HCT116 (cell line): ENCODE data around the gene B3GNT4. TPM values are rescaled to one million over a fixed set of nuclear protein-coding genes. Genes with fewer than 3 reads are reported as not detected.
"Not testable (repeated sequence)": the region's sequence is repeated elsewhere in the genome, so short reads cannot be mapped to it uniquely, and the experiment has no call there.

Source experiments
- ATAC-seq: fragments of 200-7000 bp; cut with Tn5 transposase; 2 replicates; pipeline ENCODE4 v1.9.1; 2020; ENCODE audit warnings: mild to moderate bottlenecking, moderate library complexity
- BruUV-seq: library from RNA; stranded (reverse); fragments of 400-500 nt; replicated peaks from 2 replicates; lab custom pipeline; 2021; lab: Mats Ljungman, UMichigan
- CTCF ChIA-PET: fragments of 300-600 bp; sonication (Branson Sonifier 250); formaldehyde crosslinking; loops from one replicate; lab custom pipeline; 2021; ENCODE audit warnings: antibody characterized with exemption; lab: Charles Lee
- POLR2A ChIA-PET: fragments of 300-600, 350-600 bp; sonication (Branson Sonifier 250); formaldehyde crosslinking; loops from one replicate; lab custom pipeline; 2021; ENCODE audit warnings: antibody characterized with exemption; lab: Charles Lee
- RAD21 ChIA-PET, 2 experiments: fragments of 300-600 bp; sonication (Branson Sonifier 250); formaldehyde crosslinking; loops; one replicate each; lab custom pipeline; 2023; ENCODE audit warnings: low total read pairs in 2 of 2; ENCODE audit not compliant: uncharacterized antibody in 2 of 2, unreplicated experiment in 2 of 2, low non-redundant PET in 1 of 2; lab: Charles Lee
- DNase-seq: peaks from one replicate; pipeline ENCODE4 v3.0.0-alpha.2; 2010; ENCODE audit warnings: low read depth, low spot score
- H2AFZ ChIP-seq: fragments of 200-600 bp; shearing (Covaris generic), sonication (generic); 2 replicates; pipeline ENCODE4 v1.6.1; 2017; ENCODE audit warnings: low read depth, mixed run types, mixed read lengths, antibody characterized with exemption, low read length; ENCODE audit not compliant: poor library complexity, severe bottlenecking
- H3K27ac ChIP-seq: 2 replicates; pipeline ENCODE4 v1.5.1; 2012; ENCODE audit warnings: low read depth, low read length
- H3K27me3 ChIP-seq: fragments of 200-600 bp; sonication (generic); 2 replicates; pipeline ENCODE4 v1.6.1; 2016; ENCODE audit warnings: mixed run types, low read length, mixed read lengths; ENCODE audit not compliant: insufficient read depth
- H3K36me3 ChIP-seq, 2 experiments: fragments of 200-500 bp in 1 of 2; fragments of 200-600 bp in 1 of 2; sonication (Bioruptor generic) in 1 of 2; sonication (generic) in 1 of 2; 2 replicates each; pipeline versions ENCODE4 v1.5.1 to v1.6.1; 2014 to 2016; ENCODE audit warnings: low read length in 2 of 2, inconsistent platforms in 1 of 2, mixed read lengths in 1 of 2, mixed run types in 1 of 2; ENCODE audit not compliant: insufficient read depth in 2 of 2, control insufficient read depth in 1 of 2
- H3K4me1 ChIP-seq, 2 experiments: fragments of 200-600 bp in 1 of 2; sonication (generic) in 1 of 2; 2 replicates each; pipeline versions ENCODE4 v1.5.1 to v1.6.1; 2012 to 2017; ENCODE audit warnings: low read length in 2 of 2, inconsistent platforms in 1 of 2, mild to moderate bottlenecking in 1 of 2, mixed read lengths in 1 of 2, mixed run types in 1 of 2, moderate library complexity in 1 of 2; ENCODE audit not compliant: insufficient read depth in 2 of 2, control insufficient read depth in 1 of 2
- H3K4me2 ChIP-seq: fragments of 200-600 bp; sonication (generic); 2 replicates; pipeline ENCODE4 v1.6.1; 2017; ENCODE audit warnings: mixed run types, low read length, mixed read lengths
- H3K4me3 ChIP-seq, 2 experiments: fragments of 200-600 bp in 1 of 2; sonication (generic) in 1 of 2; replicated peaks in 1 of 2; 2 replicates each; pipeline ENCODE4 v1.5.1; 2011 to 2016; ENCODE audit warnings: low read length in 2 of 2, control low read depth in 1 of 2, low read depth in 1 of 2, mild to moderate bottlenecking in 1 of 2, mixed read lengths in 1 of 2, mixed run types in 1 of 2
- H3K79me2 ChIP-seq: fragments of 200-600 bp; sonication (generic); 2 replicates; pipeline ENCODE4 v1.6.1; 2017; ENCODE audit warnings: mild to moderate bottlenecking, mixed run types, low read length, moderate library complexity, mixed read lengths; ENCODE audit not compliant: insufficient read depth
- H3K9ac ChIP-seq: fragments of 200-600 bp; sonication (generic); 2 replicates; pipeline ENCODE4 v1.6.1; 2016; ENCODE audit warnings: low read length, mixed read lengths
- H3K9me2 ChIP-seq: fragments of 200-600 bp; sonication (generic), shearing (Covaris generic); 2 replicates; pipeline ENCODE4 v1.6.1; 2017; ENCODE audit warnings: mixed run types, mild to moderate bottlenecking, moderate library complexity; ENCODE audit not compliant: insufficient read depth
- H3K9me3 ChIP-seq, 2 experiments: fragments of 200-500 bp in 1 of 2; fragments of 200-600 bp in 1 of 2; sonication (Bioruptor generic) in 1 of 2; sonication (generic) in 1 of 2; 2 replicates each; pipeline ENCODE4 v1.6.1; 2014 to 2017; ENCODE audit warnings: low read length in 2 of 2, mixed read lengths in 2 of 2, inconsistent platforms in 1 of 2, low read depth in 1 of 2, mild to moderate bottlenecking in 1 of 2, mixed run types in 1 of 2, moderate library complexity in 1 of 2; ENCODE audit not compliant: control insufficient read depth in 1 of 2, insufficient read depth in 1 of 2
- H4K20me1 ChIP-seq: fragments of 200-600 bp; sonication (generic), shearing (Covaris generic); 2 replicates; pipeline ENCODE4 v1.6.1; 2017; ENCODE audit warnings: mixed run types, mild to moderate bottlenecking, moderate library complexity; ENCODE audit not compliant: insufficient read depth
- EGR1 ChIP-seq: IDR thresholded peaks from 2 replicates; pipeline ENCODE4 v1.6.1; 2012; ENCODE audit warnings: low read depth
- EZH2 ChIP-seq: fragments of 200-600 bp; sonication (generic); IDR thresholded peaks from 2 replicates; pipeline ENCODE4 v1.6.1; 2017; ENCODE audit warnings: antibody characterized with exemption, mixed run types
- REST ChIP-seq: IDR thresholded peaks from 2 replicates; pipeline ENCODE4 v1.6.1; 2012; ENCODE audit warnings: low read depth
- TCF7L2 ChIP-seq: IDR thresholded peaks from 2 replicates; pipeline ENCODE4 v1.7.0; 2011; ENCODE audit warnings: borderline replicate concordance, inconsistent platforms; ENCODE audit not compliant: insufficient read depth, insufficient read length; ENCODE audit errors: extremely low read depth
- YY1 ChIP-seq: IDR thresholded peaks from 2 replicates; pipeline ENCODE4 v1.6.1; 2011; ENCODE audit warnings: low read length, low read depth, moderate library complexity, mild to moderate bottlenecking; ENCODE audit not compliant: insufficient replicate concordance; ENCODE audit errors: extremely low read depth
- intact Hi-C: fragments of 100-400 bp; cut with micrococcal nuclease; formaldehyde crosslinking; loops from 2 replicates; pipeline ENCODE4 v1.10.0; 2022
- total RNA-seq: library from RNA; stranded (reverse); gene quantifications from one replicate; pipeline ENCODE4 v1.2.1, GENCODE V29; 2021; ENCODE audit not compliant: unreplicated experiment

The B3GNT4 gene
- total RNA-seq, 1 experiment from 2014 or later: 7.1 TPM

- no peak for TF ChIP-seq REST
- no peak for TF ChIP-seq TCF7L2
- TF ChIP-seq EGR1: no peak
- no peak for TF ChIP-seq YY1
- no peak for TF ChIP-seq EZH2
- TF ChIP-seq, all 23 proteins: peak for 0
Measured at GRCh38 chr12:122250536-122250935, 47.0 kb downstream of the B3GNT4 start (continued).

- H3K36me3 ChIP-seq, BruUV-seq, H3K9ac ChIP-seq, ATAC-seq, H3K4me3 ChIP-seq, H2AFZ ChIP-seq, DNase-seq, H3K9me2 ChIP-seq, CTCF ChIA-PET, intact Hi-C loops, RAD21 ChIA-PET, H3K27me3 ChIP-seq, H3K27ac ChIP-seq, POLR2A ChIA-PET, H3K4me1 ChIP-seq, H3K9me3 ChIP-seq, H3K4me2 ChIP-seq, H3K79me2 ChIP-seq, H4K20me1 ChIP-seq: not testable (repeated sequence)
Measured at GRCh38 chr12:122258462-122258861, 55.0 kb downstream of the B3GNT4 start.

Other genes starting within 250 kb of the B3GNT4 start
- gene BCL7A, start 181.8 kb upstream of the B3GNT4 start, total RNA-seq: 14.2 TPM
- gene MLXIP, start 125.0 kb upstream of the B3GNT4 start, total RNA-seq: 46.3 TPM
- gene IL31, start 29.5 kb upstream of the B3GNT4 start, total RNA-seq: not detected
- not detected for gene LRRC43, start 20.6 kb upstream of the B3GNT4 start, total RNA-seq
- gene DIABLO, start 22.3 kb downstream of the B3GNT4 start, total RNA-seq: 60.1 TPM
- gene VPS33A, start 62.8 kb downstream of the B3GNT4 start, total RNA-seq: 19.4 TPM
- 42.9 TPM for gene CLIP1, start 219.0 kb downstream of the B3GNT4 start, total RNA-seq